ENCODE measurements around the gene TUBGCP6.

- no peak for TF ChIP-seq CTCF (IDR thresholded peaks at IDR 0.05; ENCODE audit: low read depth, low read length)
- TF ChIP-seq POLR2A (IDR thresholded peaks at IDR 0.05; ENCODE audit: extremely low read depth, insufficient read length) = no peak
- no peak for TF ChIP-seq MYC (IDR thresholded peaks at IDR 0.05; ENCODE audit: low read depth, low read length)
- TF ChIP-seq MAX (IDR thresholded peaks at IDR 0.05; ENCODE audit: low read depth, low read length) = no peak
Measured at GRCh38 chr22:50287731-50288130, 42.9 kb upstream of the TUBGCP6 start.
